ENCODE data around the gene HPD.

GRCh38 chr12:121872546-121873215 is 14.0 kb upstream of the HPD start:
- TF ChIP-seq CTCF (IDR thresholded peaks at IDR 0.05) (no peak), POLR2A (IDR thresholded peaks at IDR 0.05) (no peak), EP300 (IDR thresholded peaks at IDR 0.05) (no peak)
